HG03108 (cell line): Measurements from ENCODE around the gene UBAC2.

ENCODE experiments used
- ATAC-seq: cut with Tn5 transposase; IDR thresholded peaks from one replicate; pipeline ENCODE4 v1.9.1; 2021; ENCODE audit warnings: moderate library complexity; ENCODE audit not compliant: unreplicated experiment

UBAC2 gene

GRCh38 chr13:99289674-99290337, 89.2 kb downstream of the UBAC2 start:
- ATAC-seq, result no peak

DNA sequence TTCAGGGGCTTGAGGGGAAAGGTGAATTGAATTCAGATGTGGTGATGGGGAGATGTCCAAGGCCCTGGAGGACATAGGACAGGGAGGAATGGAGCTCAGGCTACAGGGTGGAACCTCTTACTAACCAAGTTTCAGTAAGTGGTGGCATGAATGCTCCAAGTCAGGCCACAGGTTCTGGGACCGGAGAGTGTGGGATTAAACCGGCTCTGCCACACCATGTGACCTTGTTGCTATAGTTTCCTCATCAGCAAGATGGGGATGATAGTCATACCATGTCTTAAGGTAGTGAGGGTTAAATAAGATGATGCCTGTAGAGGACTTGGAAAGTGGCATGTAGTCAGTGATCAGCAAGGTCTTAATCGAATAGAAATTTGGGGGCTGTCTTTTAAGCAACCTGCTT, 90.2 kb downstream of the UBAC2 start:
- no peak for ATAC-seq

DNA sequence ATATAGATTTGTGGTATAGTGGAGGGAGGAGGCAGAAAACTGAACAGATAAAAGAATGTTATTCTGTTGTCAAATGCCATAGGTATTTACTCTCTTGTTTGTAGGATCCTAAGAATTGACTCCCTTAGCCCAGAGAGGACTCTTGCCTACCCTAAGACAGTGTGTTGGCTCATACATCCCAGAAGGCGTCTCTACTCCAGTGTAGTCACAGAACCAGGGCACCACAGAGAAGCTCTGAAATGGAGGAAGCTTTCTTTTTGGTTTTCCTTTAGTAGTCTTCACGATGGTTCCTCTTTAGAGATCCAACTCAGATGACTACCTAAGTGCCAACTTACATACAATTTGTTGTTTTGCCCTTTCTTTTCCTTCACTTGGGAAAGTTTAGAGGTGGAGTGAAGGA, 92.5 kb downstream of the UBAC2 start:
- ATAC-seq, result no peak

DNA sequence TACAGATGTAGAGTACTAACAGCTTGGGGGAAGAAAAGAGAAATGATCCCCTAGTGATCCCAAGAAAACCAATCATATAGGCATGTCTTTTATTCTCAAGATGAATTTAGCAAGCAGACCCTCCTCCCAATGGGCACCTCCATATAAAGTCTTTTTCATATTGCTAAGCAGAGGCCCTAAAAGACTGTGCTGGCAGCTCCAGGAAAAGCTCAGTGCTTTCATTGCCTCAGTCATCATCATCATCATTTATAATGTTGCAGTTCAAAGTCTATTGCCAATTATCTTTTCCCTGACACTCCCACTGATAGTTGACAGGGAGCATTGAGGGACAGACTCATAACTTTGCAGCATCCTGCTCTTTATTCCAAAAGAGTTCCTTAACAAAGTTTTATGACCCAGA, 93.5 kb downstream of the UBAC2 start:
- no peak for ATAC-seq

DNA sequence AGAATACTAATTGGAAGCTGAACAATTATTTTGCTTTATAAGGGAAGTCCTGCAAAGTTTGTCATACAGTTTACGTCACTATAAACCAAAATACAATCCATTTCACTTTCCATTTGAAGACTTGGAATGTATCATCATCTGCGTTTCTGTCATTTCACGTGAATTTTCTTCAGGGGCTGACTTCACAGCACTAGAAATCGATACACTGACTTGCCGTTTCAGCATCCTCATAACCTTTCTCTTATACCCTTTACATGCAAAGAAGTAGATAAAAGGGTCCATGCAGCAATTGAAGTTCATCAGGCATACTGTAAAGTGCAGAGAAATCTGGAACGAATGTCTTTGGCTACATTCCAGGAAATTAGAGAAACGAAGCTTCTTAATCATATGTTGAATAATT, 94.3 kb downstream of the UBAC2 start:
- no peak for ATAC-seq

GRCh38 chr13:99295488-99296252, 95.0 kb downstream of the UBAC2 start:
- ATAC-seq, result no peak

GRCh38 chr13:99296398-99296797, 95.7 kb downstream of the UBAC2 start:
- peak; percentile 36 for ATAC-seq

- ATAC-seq, result no peak
These were observed 96.7 kb downstream of the UBAC2 start for GRCh38 chr13:99297331-99297730.

- ATAC-seq, result no peak
These were observed 97.4 kb downstream of the UBAC2 start for GRCh38 chr13:99298056-99298455.

DNA sequence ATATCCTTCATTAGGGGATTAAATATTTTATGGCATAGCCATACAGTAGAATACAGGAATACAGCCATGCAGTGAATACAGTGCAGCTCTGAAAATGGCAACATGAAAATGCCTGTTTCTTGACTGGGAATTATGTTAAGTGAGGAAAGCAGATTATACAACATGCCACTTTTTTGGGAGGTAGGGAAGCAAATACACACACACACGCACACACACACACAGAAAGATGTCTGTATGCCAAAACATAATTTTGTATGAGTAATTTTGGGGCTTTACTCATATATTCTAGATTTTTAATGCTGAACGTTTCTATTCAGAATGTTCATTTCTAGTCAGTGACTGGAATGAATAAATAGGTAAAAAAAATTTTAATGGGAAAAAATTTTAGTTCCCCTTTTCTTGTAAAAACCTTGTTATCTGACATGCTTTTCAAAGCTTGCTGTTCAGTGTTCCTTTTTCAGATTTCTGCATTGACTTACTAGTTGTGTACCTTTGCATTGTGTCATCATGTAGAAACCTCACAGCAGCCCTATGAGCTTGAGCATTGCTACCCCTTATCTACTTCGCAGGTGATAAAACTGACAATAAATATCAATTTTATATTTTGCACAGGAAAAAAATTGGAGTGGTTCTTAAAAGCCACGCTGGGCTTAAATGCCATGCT, 98.7 kb downstream of the UBAC2 start:
- no peak for ATAC-seq

GRCh38 chr13:99299920-99300341, 99.3 kb downstream of the UBAC2 start:
- ATAC-seq, result no peak

DNA sequence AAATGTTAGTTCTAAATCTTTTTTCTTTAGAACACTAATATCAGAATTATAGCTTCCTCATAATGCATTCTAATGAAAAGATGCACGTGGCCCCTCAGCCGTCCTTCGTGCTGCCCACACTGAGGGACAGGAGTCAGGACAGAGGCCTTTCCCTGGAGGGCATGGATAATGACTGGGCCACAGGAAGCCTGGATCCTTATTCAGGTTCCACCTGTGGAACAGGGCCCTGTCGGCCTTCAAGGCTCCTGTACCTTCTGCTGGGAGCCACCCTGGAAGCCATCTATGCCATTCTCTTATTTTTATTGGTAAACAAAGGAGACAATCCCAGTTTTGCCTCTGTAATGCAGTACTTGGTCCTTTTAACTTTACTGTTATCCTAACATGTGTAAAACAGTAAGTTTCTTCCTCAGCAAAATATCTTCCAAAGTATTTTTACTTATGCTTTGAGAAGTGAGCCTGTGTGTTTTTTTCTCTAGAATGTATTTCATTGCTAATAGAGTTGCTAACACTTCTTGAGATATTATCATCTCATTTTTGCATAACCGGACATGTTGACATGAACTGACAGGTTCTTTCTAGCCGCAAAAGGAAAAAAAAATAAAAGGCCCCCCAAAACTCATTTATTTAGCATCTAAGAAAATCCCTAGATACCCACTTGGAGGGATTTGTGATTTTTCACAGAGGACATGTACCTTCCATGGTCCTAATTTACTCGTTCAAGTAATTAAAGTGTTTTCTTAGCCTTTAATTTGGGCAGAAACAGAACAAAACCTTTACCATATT, 100.6 kb downstream of the UBAC2 start:
- ATAC-seq, result no peak

- no peak for ATAC-seq
These were observed 101.4 kb downstream of the UBAC2 start for GRCh38 chr13:99301913-99302636.

DNA sequence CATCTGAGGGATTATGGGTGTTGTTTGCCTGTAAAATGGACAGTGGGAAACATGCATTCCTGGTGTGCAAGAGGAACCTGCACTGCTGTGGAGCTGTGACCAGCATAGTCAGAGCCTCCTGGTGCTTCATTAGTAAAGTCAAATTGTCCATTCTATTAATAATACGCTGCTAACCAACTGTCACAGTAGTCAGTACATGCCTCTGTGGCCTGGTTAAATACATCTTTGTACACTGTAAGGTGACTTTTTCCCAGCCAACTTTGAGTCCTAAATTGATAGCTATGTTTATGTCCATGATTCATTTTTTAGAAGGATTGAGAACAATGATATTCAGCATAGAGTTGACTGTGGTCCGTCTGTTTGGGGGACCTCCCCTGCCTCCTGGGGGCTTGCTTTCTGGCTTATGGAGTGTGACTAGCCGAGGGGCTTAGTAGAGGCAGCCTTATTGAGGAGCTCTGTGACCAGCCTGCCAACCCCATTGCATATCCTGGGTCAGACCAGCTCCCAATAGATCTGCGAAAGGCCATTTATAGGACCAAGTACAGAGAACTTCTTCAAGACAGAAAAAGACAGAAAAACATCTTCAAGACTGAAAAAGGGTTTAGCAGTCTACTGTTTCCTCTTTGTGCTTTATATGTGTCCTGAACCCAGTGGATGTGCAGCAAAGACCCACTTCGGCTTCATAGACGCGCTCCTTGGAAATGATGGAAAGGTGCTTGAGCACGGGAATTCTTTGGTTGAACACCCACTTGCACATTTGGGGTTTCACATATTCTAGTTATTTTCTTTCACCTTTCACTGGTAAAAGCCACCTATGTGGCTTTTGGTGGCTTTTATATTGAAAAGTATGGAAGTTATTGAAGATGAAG, 102.2 kb downstream of the UBAC2 start:
- ATAC-seq, result no peak

GRCh38 chr13:99303863-99304521, 103.3 kb downstream of the UBAC2 start:
- no peak for ATAC-seq

DNA sequence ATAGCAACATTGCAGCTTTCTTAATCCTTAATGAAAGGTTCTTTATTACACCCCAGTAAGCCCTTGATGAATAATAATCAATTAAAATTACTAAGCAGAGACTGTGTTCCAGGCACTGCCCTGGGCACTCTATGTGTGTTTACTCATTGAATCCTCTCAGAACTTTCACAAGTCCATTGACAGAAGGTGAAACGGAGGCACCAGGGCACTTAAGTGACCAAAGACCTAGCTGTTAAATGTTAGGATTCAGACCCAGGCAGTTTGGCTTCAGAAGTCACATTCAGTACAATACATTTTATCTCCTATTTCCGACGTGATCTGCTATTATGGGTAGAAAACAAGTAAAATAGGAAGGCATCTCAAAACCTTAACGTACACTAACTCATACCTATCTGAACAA, 103.9 kb downstream of the UBAC2 start:
- no peak for ATAC-seq

GRCh38 chr13:99305158-99305557, 104.5 kb downstream of the UBAC2 start:
- ATAC-seq, result no peak

- ATAC-seq, result no peak
These were observed 104.9 kb downstream of the UBAC2 start for GRCh38 chr13:99305566-99305965.

DNA sequence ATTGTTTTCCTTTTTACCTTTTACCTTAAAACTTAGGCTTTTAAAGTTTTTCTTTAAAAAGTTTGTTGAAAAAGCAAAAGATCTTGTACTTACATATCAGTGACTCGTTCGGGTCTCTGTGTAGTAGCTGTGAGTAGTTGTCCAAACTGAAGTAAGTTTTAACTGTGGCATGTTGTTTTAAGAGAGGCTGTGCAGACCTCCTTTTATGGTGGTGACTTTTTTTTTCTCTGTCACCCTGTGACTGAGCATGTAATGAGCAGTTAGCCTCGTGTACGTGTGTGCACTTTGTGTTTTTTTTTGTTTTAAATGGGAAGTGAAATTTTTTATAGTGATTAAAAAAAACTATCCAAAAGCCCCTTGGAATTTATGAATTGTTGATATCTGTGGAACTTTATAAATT, 106.6 kb downstream of the UBAC2 start, which contains the start of gene GPR183:
TSS of gene GPR183 (minus strand) at position 153 of the 400 bp plus-strand sequence. CDS start 11,254 bp downstream, outside the sequence.
- ATAC-seq, result peak; percentile 59
